GM23248 (cell line): ENCODE results near the gene TUBA1C.

Source experiments
- EZH2 ChIP-seq: fragments of 200-600 bp; sonication (generic); IDR thresholded peaks from 2 replicates; pipeline ENCODE4 v1.6.1; 2018; ENCODE audit warnings: antibody characterized with exemption, mild to moderate bottlenecking; ENCODE audit not compliant: insufficient read depth, poor library complexity, severe bottlenecking
- EZH2phosphoT487 ChIP-seq: fragments of 200-600 bp; sonication (generic); IDR thresholded peaks from 2 replicates; pipeline ENCODE4 v1.6.1; 2018; ENCODE audit warnings: antibody characterized with exemption, moderate library complexity, mild to moderate bottlenecking, low read depth; ENCODE audit not compliant: insufficient read depth

DNA sequence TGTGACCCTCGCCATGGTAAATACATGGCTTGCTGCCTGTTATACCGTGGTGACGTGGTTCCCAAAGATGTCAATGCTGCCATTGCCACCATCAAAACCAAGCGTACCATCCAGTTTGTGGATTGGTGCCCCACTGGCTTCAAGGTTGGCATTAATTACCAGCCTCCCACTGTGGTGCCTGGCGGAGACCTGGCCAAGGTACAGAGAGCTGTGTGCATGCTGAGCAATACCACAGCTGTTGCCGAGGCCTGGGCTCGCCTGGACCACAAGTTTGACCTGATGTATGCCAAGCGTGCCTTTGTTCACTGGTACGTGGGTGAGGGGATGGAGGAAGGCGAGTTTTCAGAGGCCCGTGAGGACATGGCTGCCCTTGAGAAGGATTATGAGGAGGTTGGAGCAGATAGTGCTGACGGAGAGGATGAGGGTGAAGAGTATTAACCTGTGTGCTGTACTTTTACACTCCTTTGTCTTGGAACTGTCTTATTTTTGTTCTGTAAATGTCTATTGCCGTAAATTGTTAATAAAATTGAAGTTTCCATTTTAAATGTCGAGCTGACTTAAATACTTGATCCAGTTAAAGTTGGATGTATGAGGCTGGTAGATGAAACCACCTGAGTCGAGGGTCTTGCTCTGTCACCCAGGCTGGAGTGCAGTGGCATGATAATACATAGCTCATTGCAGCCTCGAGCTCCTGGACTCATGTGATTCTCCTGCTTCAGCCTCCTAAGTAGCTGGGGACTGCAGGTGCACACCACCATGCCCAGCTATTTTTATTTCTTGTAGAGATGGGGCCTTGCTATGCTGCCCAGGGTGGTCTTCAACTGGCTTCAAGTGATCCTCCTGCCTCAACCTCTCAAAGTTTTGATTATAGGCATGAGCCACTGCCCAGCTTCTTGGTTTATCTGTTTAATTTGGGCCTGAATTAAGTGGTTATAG is 8.2 kb downstream of the TUBA1C start:
- TF ChIP-seq EZH2phosphoT487, result no peak
- no peak for TF ChIP-seq EZH2
